Esophagus muscularis mucosa (tissue), 4 donors: ENCODE results near the gene CEP170B. TPM values are rescaled to one million over a fixed set of nuclear protein-coding genes. Genes with fewer than 3 reads are reported as not detected.

ENCODE experiments used
- DNase-seq: peaks from one replicate; pipeline ENCODE4 v3.0.0-alpha.2; 2017; ENCODE audit errors: extremely low spot score
- H3K27ac ChIP-seq, 4 donors: fragments of 200-600 bp; sonication (generic); replicated peaks in 1 of 4; 1 replicate in 3 of 4; 2 replicates in 1 of 4; pipeline ENCODE4 v1.5.1; 2016 to 2019; ENCODE audit warnings: mild to moderate bottlenecking in 1 of 4
- H3K27me3 ChIP-seq, 4 donors: fragments of 200-600 bp; sonication (generic); one replicate each; pipeline versions ENCODE4 v1.5.1 to v1.6.0; 2016 to 2019
- H3K36me3 ChIP-seq, 4 donors: fragments of 200-600 bp; sonication (generic); one replicate each; pipeline ENCODE4 v1.5.1; 2016 to 2019
- H3K4me1 ChIP-seq, 4 donors: fragments of 200-600 bp; sonication (generic); one replicate each; pipeline ENCODE4 v1.5.1; 2016 to 2019
- H3K4me3 ChIP-seq, 4 donors: fragments of 200-600 bp; sonication (generic); 1 replicate in 2 of 4; 2 replicates in 2 of 4; pipeline ENCODE4 v1.5.1; 2016 to 2019; ENCODE audit warnings: mild to moderate bottlenecking in 4 of 4, moderate library complexity in 1 of 4
- H3K9me3 ChIP-seq, 4 donors: fragments of 200-600 bp; sonication (generic); 1 replicate in 3 of 4; 2 replicates in 1 of 4; pipeline ENCODE4 v1.5.1; 2016 to 2019
- EP300 ChIP-seq: sonication (generic); formaldehyde crosslinking; IDR thresholded peaks from one replicate; pipeline ENCODE4 v1.6.1; 2017; ENCODE audit warnings: antibody characterized with exemption
- POLR2A ChIP-seq: fragments of 450-650 bp; IDR thresholded peaks from one replicate; pipeline ENCODE4 v1.6.1; 2017; ENCODE audit warnings: antibody characterized with exemption, moderate library complexity, mild to moderate bottlenecking, low read depth
- POLR2AphosphoS5 ChIP-seq, 2 donors: sonication (generic); formaldehyde crosslinking; IDR thresholded peaks; one replicate each; pipeline ENCODE4 v1.6.1; 2017; ENCODE audit warnings: antibody characterized with exemption in 2 of 2
- WGBS: methylation state at CpG from one replicate; pipeline ENCODE4 v1.1.5; 2018; 5-methylcytosine and 5-hydroxymethylcytosine counted together
- intact Hi-C: fragments of 100-400 bp; cut with DNase I; formaldehyde crosslinking; loops from one replicate; pipeline ENCODE4 v1.15.1; 2023
- total RNA-seq, 4 donors: library from RNA; depleted of rRNA; stranded (reverse); fragments of >200 nt; gene quantifications; one replicate each; pipeline versions ENCODE4 v1.1.0 to v1.2.1, GENCODE V29; 2016
- TF ChIP-seq, protein P1 (sequence below), 3 experiments: fragments of 200-600 bp in 2 of 3; fragments of 450-650 bp in 1 of 3; sonication (generic) in 2 of 3; IDR thresholded peaks; one replicate each; pipeline ENCODE4 v1.5.1; 2017 to 2019; ENCODE audit warnings: antibody characterized with exemption in 3 of 3, mild to moderate bottlenecking in 2 of 3, moderate library complexity in 1 of 3

CEP170B gene
- total RNA-seq, 4 donors from 2014 or later: 24.1 to 70.6 (median 45.7) TPM

DNA sequence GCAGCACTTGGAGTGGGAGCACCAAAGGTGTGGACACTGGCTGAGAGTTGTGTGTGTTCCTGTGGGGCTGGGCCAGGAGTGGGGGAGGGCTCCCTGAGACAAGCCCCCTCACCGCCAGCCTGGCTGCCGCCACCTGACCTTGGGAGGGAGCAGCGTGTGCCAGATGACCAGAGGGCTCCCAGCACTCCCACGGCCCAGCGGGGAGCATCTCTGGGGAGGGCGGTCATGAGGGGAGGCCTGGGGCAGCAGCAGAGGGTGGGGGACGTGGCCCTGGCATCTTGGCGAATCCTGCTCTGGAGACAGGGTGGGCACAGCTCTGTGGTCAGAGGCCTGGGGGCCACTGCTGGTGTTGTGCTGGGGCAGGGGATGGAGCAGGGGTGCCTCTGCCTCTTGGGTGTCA lies 10.7 kb downstream of the CEP170B start:
- WGBS: 95% methylated on average over 7 of the region's 8 CpGs
- Histone ChIP-seq H3K36me3 (peaks cover 8 to 42% (median 26%) of the 10 kb centered on the region in 4 donors), H3K27ac (no peak overlapping the region), H3K4me1 (peaks cover 0 to 33% (median 14%) of the 10 kb centered on the region in 4 donors), H3K9me3 (no peaks in the 10 kb centered on the region), H3K27me3 (no peaks in the 10 kb centered on the region), H3K4me3 (no peak overlapping the region)
- TF ChIP-seq EP300 (no peak), POLR2A (no peak), POLR2AphosphoS5 (IDR thresholded peaks at IDR 0.05) (no peak)
- TF ChIP-seq, protein P1, sequence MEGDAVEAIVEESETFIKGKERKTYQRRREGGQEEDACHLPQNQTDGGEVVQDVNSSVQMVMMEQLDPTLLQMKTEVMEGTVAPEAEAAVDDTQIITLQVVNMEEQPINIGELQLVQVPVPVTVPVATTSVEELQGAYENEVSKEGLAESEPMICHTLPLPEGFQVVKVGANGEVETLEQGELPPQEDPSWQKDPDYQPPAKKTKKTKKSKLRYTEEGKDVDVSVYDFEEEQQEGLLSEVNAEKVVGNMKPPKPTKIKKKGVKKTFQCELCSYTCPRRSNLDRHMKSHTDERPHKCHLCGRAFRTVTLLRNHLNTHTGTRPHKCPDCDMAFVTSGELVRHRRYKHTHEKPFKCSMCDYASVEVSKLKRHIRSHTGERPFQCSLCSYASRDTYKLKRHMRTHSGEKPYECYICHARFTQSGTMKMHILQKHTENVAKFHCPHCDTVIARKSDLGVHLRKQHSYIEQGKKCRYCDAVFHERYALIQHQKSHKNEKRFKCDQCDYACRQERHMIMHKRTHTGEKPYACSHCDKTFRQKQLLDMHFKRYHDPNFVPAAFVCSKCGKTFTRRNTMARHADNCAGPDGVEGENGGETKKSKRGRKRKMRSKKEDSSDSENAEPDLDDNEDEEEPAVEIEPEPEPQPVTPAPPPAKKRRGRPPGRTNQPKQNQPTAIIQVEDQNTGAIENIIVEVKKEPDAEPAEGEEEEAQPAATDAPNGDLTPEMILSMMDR (IDR thresholded peaks at IDR 0.05): no peak
- intact Hi-C loops: no loop called here
- DNase-seq: no peak

DNA sequence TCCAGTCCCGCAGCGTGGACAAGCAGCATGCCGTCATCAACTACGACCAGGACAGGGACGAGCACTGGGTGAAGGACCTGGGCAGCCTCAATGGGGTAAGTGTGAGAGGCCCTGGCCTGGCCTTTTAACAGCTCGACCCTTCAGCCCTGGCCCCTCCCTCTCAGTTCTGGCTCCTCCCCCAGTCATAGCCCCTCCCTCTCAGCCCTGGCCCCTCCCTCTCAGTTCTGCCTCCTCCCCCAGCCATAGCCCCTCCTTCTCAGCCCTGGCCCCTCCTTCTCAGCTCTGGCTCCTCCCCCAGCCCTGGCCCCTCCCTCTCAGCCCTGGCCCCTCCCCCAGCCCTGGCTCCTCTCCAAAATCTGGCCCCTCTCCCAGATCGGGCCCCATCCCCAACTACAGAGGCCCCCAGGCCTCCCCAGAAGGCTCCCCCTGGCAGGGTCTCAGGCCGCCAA lies 11.2 kb downstream of the CEP170B start:
- H3K27ac ChIP-seq: no peak overlapping the region
- no peak for DNase-seq
- 88% methylated on average over 5 of the region's 8 CpGs for WGBS

DNA sequence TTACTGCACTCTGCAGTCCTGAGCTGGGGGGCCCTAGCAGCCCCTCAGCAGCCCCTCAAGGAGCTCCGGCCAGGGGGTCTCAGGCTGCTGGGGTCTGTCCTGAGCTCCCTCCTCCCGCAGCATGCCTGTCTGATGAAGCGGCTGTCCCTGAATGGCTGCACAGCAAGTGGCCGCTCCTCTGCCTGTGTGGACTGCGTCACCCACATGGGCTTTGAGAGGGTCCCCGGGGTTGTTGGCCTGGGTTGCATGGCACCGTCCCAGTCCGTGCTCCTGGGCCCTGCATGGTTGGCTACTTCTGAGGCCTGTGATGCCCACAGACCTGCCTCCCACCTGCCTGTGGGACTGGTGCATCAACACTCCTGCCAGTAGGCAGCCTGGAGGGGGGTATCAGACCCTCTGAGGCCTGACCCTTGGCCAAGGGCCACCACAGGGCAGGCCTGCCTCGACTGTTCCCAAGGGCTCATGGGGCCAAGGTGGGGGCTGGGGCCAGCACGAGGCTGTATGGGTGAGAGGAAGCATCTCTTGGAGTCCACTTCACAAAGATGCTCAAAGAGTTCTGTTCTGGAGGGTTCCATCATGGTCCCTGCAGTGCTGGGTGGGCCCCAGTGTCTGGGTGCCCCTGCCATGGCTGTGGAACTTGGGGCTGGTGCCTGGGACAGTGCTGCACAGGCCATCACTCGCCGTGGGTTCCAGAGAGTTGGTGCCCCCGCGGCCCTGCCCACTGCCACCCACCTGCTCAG lies 12.2 kb downstream of the CEP170B start:
- Histone ChIP-seq H3K9me3 (no peaks in the 10 kb centered on the region), H3K27me3 (no peaks in the 10 kb centered on the region), H3K4me3 (no peak overlapping the region), H3K27ac (no peak overlapping the region), H3K36me3 (peaks cover 8 to 53% (median 33%) of the 10 kb centered on the region in 4 donors), H3K4me1 (peaks cover 3 to 22% (median 14%) of the 10 kb centered on the region in 4 donors)
- WGBS: no CpG with 5 or more reads among the region's 14 CpGs
- TF ChIP-seq, protein P1 (IDR thresholded peaks at IDR 0.05): no peak
- TF ChIP-seq POLR2A (no peak), EP300 (no peak), POLR2AphosphoS5 (IDR thresholded peaks at IDR 0.05) (no peak)
- intact Hi-C loops: no loop called here
- no peak for DNase-seq

More for the DNA sequence above, 11.2 kb downstream of the CEP170B start:
- Histone ChIP-seq H3K9me3 (no peaks in the 10 kb centered on the region), H3K36me3 (peaks cover 8 to 47% (median 29%) of the 10 kb centered on the region in 4 donors), H3K4me1 (peaks cover 3 to 28% (median 14%) of the 10 kb centered on the region in 4 donors), H3K4me3 (no peak overlapping the region), H3K27me3 (no peaks in the 10 kb centered on the region)
- TF ChIP-seq POLR2AphosphoS5 (IDR thresholded peaks at IDR 0.05) (no peak), EP300 (no peak), POLR2A (no peak)
- TF ChIP-seq, protein P1 (IDR thresholded peaks at IDR 0.05): no peak
- intact Hi-C loops: no loop called here

GRCh38 chr14:104877806-104878550 lies 12.9 kb downstream of the CEP170B start:
- DNase-seq: no peak
- H3K9me3 ChIP-seq: no peaks in the 10 kb centered on the region
- H3K4me3 ChIP-seq: no peak overlapping the region
- no peaks in the 10 kb centered on the region for H3K27me3 ChIP-seq
- H3K27ac ChIP-seq: no peak overlapping the region
- TF ChIP-seq POLR2A (no peak), POLR2AphosphoS5 (IDR thresholded peaks at IDR 0.05) (no peak), EP300 (no peak)
- TF ChIP-seq, protein P1 (IDR thresholded peaks at IDR 0.05): no peak
- H3K36me3 ChIP-seq: peaks cover 8 to 61% (median 37%) of the 10 kb centered on the region in 4 donors
- intact Hi-C loops: no loop called here
- peaks cover 3 to 15% (median 7%) of the 10 kb centered on the region in 4 donors for H3K4me1 ChIP-seq
- 68% methylated on average over 17 of the region's 30 CpGs for WGBS
